Tibial artery (tissue), 4 donors: Measurements from ENCODE around the gene CRHR1.

ENCODE experiments used
- DNase-seq, 2 donors: peaks; one replicate each; pipeline ENCODE4 v3.0.0-alpha.2; 2019
- H3K27ac ChIP-seq, 2 donors: fragments of 200-600 bp; sonication (generic) in 1 of 2; 1 replicate in 1 of 2; 2 replicates in 1 of 2; pipeline ENCODE4 v1.5.1; 2018 to 2019; ENCODE audit warnings: mild to moderate bottlenecking in 1 of 2
- H3K27me3 ChIP-seq, 2 donors: fragments of 200-600 bp; sonication (generic) in 1 of 2; one replicate each; pipeline versions ENCODE4 v1.5.1 to v1.6.0; 2016 to 2019
- H3K36me3 ChIP-seq, 3 donors: fragments of 200-600 bp; sonication (generic) in 2 of 3; one replicate each; pipeline ENCODE4 v1.5.1; 2016 to 2019; ENCODE audit warnings: mild to moderate bottlenecking in 2 of 3
- H3K4me1 ChIP-seq, 4 donors: fragments of 200-600 bp; sonication (generic) in 2 of 4; 1 replicate in 3 of 4; 2 replicates in 1 of 4; pipeline ENCODE4 v1.5.1; 2016 to 2019
- H3K4me3 ChIP-seq, 2 donors: fragments of 200-600 bp; sonication (generic) in 1 of 2; 1 replicate in 1 of 2; 2 replicates in 1 of 2; pipeline ENCODE4 v1.5.1; 2018 to 2019; ENCODE audit warnings: mild to moderate bottlenecking in 2 of 2
- H3K9me3 ChIP-seq, 3 donors: fragments of 200-600 bp; sonication (generic) in 1 of 3; one replicate each; pipeline ENCODE4 v1.5.1; 2016 to 2019
- intact Hi-C: fragments of 100-400 bp; cut with DNase I; formaldehyde crosslinking; loops from one replicate; pipeline ENCODE4 v1.15.0; 2023; ENCODE audit warnings: low total_unique reads
- TF ChIP-seq, protein P1 (sequence below), 2 experiments: fragments of 200-600 bp in 1 of 2; fragments of 450-650 bp in 1 of 2; IDR thresholded peaks; one replicate each; pipeline ENCODE4 v1.5.1; 2017 to 2019; ENCODE audit warnings: antibody characterized with exemption in 2 of 2, mild to moderate bottlenecking in 1 of 2, moderate library complexity in 1 of 2

Gene CRHR1

DNA sequence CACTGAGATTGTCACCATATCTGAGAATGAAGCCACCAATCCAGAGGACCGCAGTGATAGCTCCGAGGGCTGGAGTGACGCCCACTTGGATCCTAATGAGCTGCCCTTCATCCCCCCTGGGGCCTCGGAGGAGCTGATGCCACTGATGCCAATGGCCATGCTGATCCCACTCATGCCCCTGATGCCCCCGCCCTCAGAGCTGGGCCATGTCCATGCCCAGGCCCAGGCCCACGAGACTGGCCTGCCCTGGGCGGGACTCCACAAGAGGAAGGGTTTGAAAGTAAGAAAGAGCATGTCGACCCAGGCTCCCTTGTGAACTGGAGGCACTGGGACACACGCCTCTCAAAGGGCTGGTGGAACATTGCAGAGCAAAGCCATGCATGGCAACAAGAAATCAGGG, 62.5 kb downstream of the CRHR1 start:
- TF ChIP-seq, protein P1, sequence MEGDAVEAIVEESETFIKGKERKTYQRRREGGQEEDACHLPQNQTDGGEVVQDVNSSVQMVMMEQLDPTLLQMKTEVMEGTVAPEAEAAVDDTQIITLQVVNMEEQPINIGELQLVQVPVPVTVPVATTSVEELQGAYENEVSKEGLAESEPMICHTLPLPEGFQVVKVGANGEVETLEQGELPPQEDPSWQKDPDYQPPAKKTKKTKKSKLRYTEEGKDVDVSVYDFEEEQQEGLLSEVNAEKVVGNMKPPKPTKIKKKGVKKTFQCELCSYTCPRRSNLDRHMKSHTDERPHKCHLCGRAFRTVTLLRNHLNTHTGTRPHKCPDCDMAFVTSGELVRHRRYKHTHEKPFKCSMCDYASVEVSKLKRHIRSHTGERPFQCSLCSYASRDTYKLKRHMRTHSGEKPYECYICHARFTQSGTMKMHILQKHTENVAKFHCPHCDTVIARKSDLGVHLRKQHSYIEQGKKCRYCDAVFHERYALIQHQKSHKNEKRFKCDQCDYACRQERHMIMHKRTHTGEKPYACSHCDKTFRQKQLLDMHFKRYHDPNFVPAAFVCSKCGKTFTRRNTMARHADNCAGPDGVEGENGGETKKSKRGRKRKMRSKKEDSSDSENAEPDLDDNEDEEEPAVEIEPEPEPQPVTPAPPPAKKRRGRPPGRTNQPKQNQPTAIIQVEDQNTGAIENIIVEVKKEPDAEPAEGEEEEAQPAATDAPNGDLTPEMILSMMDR (IDR thresholded peaks at IDR 0.05), result no peak
- no peak for DNase-seq
- H3K4me3 ChIP-seq, result no peak overlapping the region
- H3K4me1 ChIP-seq, result no peaks in the 10 kb centered on the region
- H3K27ac ChIP-seq, result no peak overlapping the region
- no peaks in the 10 kb centered on the region for H3K36me3 ChIP-seq
- no peaks in the 10 kb centered on the region for H3K9me3 ChIP-seq
- intact Hi-C loops, result no loop called here
- H3K27me3 ChIP-seq, result peaks cover 0 to 56% of the 10 kb centered on the region in 2 donors

DNA sequence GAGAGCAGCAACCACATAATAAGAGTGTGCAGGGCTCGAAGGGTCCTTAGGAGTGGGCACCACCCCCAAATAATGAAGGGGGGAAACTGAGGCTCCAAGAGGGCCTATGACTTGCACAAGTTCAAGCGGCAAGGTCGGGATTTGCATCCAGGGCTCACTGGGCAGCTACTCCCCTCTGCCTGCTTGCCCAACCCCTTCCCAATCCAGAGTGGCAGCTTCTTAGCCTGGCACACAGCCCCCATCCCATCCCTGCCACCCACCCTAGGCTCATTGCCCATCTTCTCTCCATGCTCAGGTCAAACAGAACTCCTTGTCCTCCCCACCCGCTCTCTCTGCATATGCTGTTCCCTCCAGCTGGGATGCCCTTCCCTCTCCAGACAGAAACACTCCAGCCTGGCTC, 63.0 kb downstream of the CRHR1 start:
- H3K4me3 ChIP-seq, result no peak overlapping the region
- H3K36me3 ChIP-seq, result no peaks in the 10 kb centered on the region
- peaks cover 0 to 60% of the 10 kb centered on the region in 2 donors for H3K27me3 ChIP-seq
- intact Hi-C loops, result no loop called here
- no peak overlapping the region for H3K27ac ChIP-seq
- H3K9me3 ChIP-seq, result no peaks in the 10 kb centered on the region
- TF ChIP-seq, protein P1 (IDR thresholded peaks at IDR 0.05), result no peak
- no peak for DNase-seq
- no peaks in the 10 kb centered on the region for H3K4me1 ChIP-seq

GRCh38 chr17:45847747-45848146, 63.6 kb downstream of the CRHR1 start:
- intact Hi-C loops, result no loop called here
- no peaks in the 10 kb centered on the region for H3K9me3 ChIP-seq

GRCh38 chr17:45848405-45848804, 64.3 kb downstream of the CRHR1 start:
- Histone ChIP-seq H3K27ac (no peak overlapping the region), H3K4me1 (peaks cover 0 to 2% (median 0%) of the 10 kb centered on the region in 4 donors), H3K9me3 (no peaks in the 10 kb centered on the region), H3K36me3 (no peaks in the 10 kb centered on the region), H3K27me3 (peaks cover 0 to 73% of the 10 kb centered on the region in 2 donors), H3K4me3 (no peak overlapping the region)
- intact Hi-C loops, result no loop called here
- no peak for DNase-seq
- TF ChIP-seq, protein P1 (IDR thresholded peaks at IDR 0.05), result no peak

More at GRCh38 chr17:45847747-45848146, 63.6 kb downstream of the CRHR1 start:
- peaks cover 0 to 67% of the 10 kb centered on the region in 2 donors for H3K27me3 ChIP-seq
- no peak overlapping the region for H3K27ac ChIP-seq
- H3K36me3 ChIP-seq, result no peaks in the 10 kb centered on the region
- TF ChIP-seq, protein P1 (IDR thresholded peaks at IDR 0.05), result no peak
- DNase-seq, result no peak
- no peak overlapping the region for H3K4me3 ChIP-seq
- H3K4me1 ChIP-seq, result peaks cover 0 to 2% (median 0%) of the 10 kb centered on the region in 4 donors

DNA sequence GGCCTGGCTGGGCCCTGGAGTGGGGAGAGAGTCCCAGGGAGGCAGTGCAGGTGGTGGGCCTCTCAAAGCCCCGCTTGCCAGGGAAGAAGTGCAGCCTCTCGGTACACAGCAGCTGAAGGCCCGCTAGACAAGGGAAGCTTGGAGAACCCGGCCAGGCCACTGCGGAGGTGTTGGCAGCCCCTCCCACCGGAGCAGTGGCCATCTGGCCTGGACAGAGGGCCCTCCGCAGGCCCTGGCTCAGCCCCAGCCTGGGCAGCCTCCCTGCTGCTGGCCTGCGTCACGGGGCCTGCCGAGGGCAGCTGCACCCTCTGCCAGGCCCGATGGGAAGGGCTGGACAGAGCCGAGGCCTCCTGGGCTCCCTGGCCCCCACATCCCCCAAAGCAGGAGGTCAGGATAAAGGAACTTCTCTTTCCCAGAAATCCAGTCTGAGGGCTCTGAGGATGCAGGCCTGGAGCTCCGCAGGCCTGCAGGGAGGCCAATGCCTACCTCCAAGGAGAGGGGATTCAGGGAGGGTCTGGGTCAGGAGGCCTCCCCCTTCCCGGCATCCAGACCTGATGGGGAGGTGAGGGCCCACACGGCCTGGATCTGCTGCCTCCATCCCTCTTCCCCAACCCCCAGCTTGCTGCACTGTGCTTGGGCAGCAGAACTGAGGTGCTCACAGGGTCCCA, 64.9 kb downstream of the CRHR1 start:
- Histone ChIP-seq H3K4me3 (no peak overlapping the region), H3K9me3 (no peaks in the 10 kb centered on the region), H3K36me3 (no peaks in the 10 kb centered on the region), H3K27ac (no peak overlapping the region), H3K4me1 (peaks cover 0 to 2% (median 0%) of the 10 kb centered on the region in 4 donors), H3K27me3 (peaks cover 0 to 79% of the 10 kb centered on the region in 2 donors)
- intact Hi-C loops, result no loop called here
- TF ChIP-seq, protein P1 (IDR thresholded peaks at IDR 0.05), result no peak
- no peak for DNase-seq
